Endothelial cell of umbilical vein (primary cell): ENCODE data around the gene PDGFRA.

ENCODE experiments used
- CTCF ChIP-seq, 2 donors: IDR thresholded peaks; 1 replicate in 1 of 2; 2 replicates in 1 of 2; pipeline ENCODE4 v1.5.1; 2011; ENCODE audit warnings: low read length in 2 of 2, mild to moderate bottlenecking in 2 of 2, moderate library complexity in 2 of 2, control low read depth in 1 of 2, inconsistent platforms in 1 of 2, low read depth in 1 of 2; ENCODE audit not compliant: insufficient read depth in 1 of 2; ENCODE audit errors: extremely low read depth in 1 of 2
- POLR2A ChIP-seq: IDR thresholded peaks from 2 replicates; pipeline ENCODE4 v1.6.1; 2012; ENCODE audit warnings: low read depth, mild to moderate bottlenecking, control low read depth, low read length

GRCh38 chr4:54289316-54289715, 60.2 kb downstream of the PDGFRA start:
- TF ChIP-seq POLR2A, result no peak
- TF ChIP-seq CTCF (IDR thresholded peaks at IDR 0.05; ENCODE audit: extremely low read depth in 1 of 2, insufficient read depth in 1 of 2, low read depth in 1 of 2, low read length in 2 of 2), result no peak
